ENCODE data around the gene CBX6.

- TF ChIP-seq EZH2 (IDR thresholded peaks at IDR 0.05; ENCODE audit: insufficient read depth, poor library complexity, severe bottlenecking) (no peak), EZH2phosphoT487 (IDR thresholded peaks at IDR 0.05; ENCODE audit: insufficient read depth, low read depth) (no peak)
Observed at GRCh38 chr22:38901111-38901641, 29.2 kb upstream of the CBX6 start.
